Astrocyte (in vitro differentiated cells and primary cell): Measurements from ENCODE around the gene ZSCAN10. TPM values are rescaled to one million over a fixed set of nuclear protein-coding genes. Genes with fewer than 3 reads are reported as not detected.
"Not testable (repeated sequence)": the region's sequence is repeated elsewhere in the genome, so short reads cannot be mapped to it uniquely, and the experiment has no call there.

Experiments used
- DNase-seq: peaks from one replicate; pipeline ENCODE4 v3.0.0-alpha.2; 2010; ENCODE audit warnings: low read depth
- FAIRE-seq: peaks from 2 replicates; lab custom pipeline; 2011; peaks lifted over from hg19 to GRCh38; lab: Jason Lieb, UNC
- H2AFZ ChIP-seq: 2 replicates; pipeline ENCODE4 v1.6.0; 2012; ENCODE audit warnings: low read depth, low read length, inconsistent platforms
- H3K27ac ChIP-seq: 2 replicates; pipeline ENCODE4 v1.5.1; 2011; ENCODE audit warnings: low read depth, low read length, inconsistent platforms
- H3K27me3 ChIP-seq: 2 replicates; pipeline ENCODE4 v1.6.0; 2011; ENCODE audit warnings: low read length, inconsistent platforms; ENCODE audit not compliant: insufficient read depth
- H3K36me3 ChIP-seq: 2 replicates; pipeline ENCODE4 v1.5.1; 2011; ENCODE audit warnings: low read length, inconsistent platforms; ENCODE audit not compliant: insufficient read depth
- H3K4me1 ChIP-seq: 2 replicates; pipeline ENCODE4 v1.5.1; 2011; ENCODE audit warnings: low read length, inconsistent platforms; ENCODE audit not compliant: insufficient read depth
- H3K4me2 ChIP-seq: 2 replicates; pipeline ENCODE4 v1.6.0; 2012; ENCODE audit warnings: low read length, inconsistent platforms
- H3K4me3 ChIP-seq: 2 replicates; pipeline ENCODE4 v1.5.1; 2011; ENCODE audit warnings: low read depth, mild to moderate bottlenecking, low read length, inconsistent platforms; ENCODE audit not compliant: insufficient read depth
- H3K79me2 ChIP-seq: 2 replicates; pipeline ENCODE4 v1.6.0; 2012; ENCODE audit warnings: mild to moderate bottlenecking, low read length, inconsistent platforms; ENCODE audit not compliant: insufficient read depth
- H3K9ac ChIP-seq: 2 replicates; pipeline ENCODE4 v1.6.0; 2012; ENCODE audit warnings: mild to moderate bottlenecking, low read length, inconsistent platforms
- H3K9me3 ChIP-seq: 2 replicates; pipeline ENCODE4 v1.5.1; 2012; ENCODE audit warnings: low read depth, mild to moderate bottlenecking, low read length, inconsistent platforms; ENCODE audit not compliant: insufficient read depth
- H4K20me1 ChIP-seq: 2 replicates; pipeline ENCODE4 v1.6.0; 2012; ENCODE audit warnings: low read length, inconsistent platforms; ENCODE audit not compliant: insufficient read depth
- H3K27ac Mint-ChIP-seq: one replicate; pipeline ENCODE4 v1.8.0; 2021; ENCODE audit warnings: mild to moderate bottlenecking, mixed read lengths; ENCODE audit not compliant: unreplicated experiment
- H3K27me3 Mint-ChIP-seq: one replicate; pipeline ENCODE4 v1.8.0; 2021; ENCODE audit warnings: low read depth, mixed read lengths; ENCODE audit not compliant: unreplicated experiment
- H3K36me3 Mint-ChIP-seq: one replicate; pipeline ENCODE4 v1.8.0; 2021; ENCODE audit warnings: low read depth, mixed read lengths; ENCODE audit not compliant: unreplicated experiment
- H3K4me1 Mint-ChIP-seq: one replicate; pipeline ENCODE4 v1.8.0; 2021; ENCODE audit warnings: low read depth, mixed read lengths; ENCODE audit not compliant: unreplicated experiment
- H3K4me3 Mint-ChIP-seq: one replicate; pipeline ENCODE4 v1.8.0; 2021; ENCODE audit warnings: mild to moderate bottlenecking, moderate library complexity, mixed read lengths; ENCODE audit not compliant: unreplicated experiment
- H3K9me3 Mint-ChIP-seq: one replicate; pipeline ENCODE4 v1.8.0; 2021; ENCODE audit warnings: mild to moderate bottlenecking, mixed read lengths; ENCODE audit not compliant: unreplicated experiment
- CTCF ChIP-seq: IDR thresholded peaks from 2 replicates; pipeline ENCODE4 v1.5.1; 2011; ENCODE audit warnings: low read depth, mild to moderate bottlenecking, inconsistent platforms, low read length, moderate library complexity; ENCODE audit not compliant: insufficient read depth
- EZH2 ChIP-seq: IDR thresholded peaks from 2 replicates; pipeline ENCODE4 v1.6.1; 2012; ENCODE audit warnings: mild to moderate bottlenecking, low read length, inconsistent platforms; ENCODE audit not compliant: insufficient read depth
- total RNA-seq: library from RNA; stranded (reverse); gene quantifications from 2 replicates; pipeline ENCODE4 v1.2.1, GENCODE V29; 2021

The ZSCAN10 gene
- total RNA-seq, 1 donor from 2014 or later = 0.25 TPM

GRCh38 chr16:3076577-3076976 is 22.5 kb downstream of the ZSCAN10 start:
- Mint-ChIP-seq H3K9me3 (peaks cover 13% of the 10 kb centered on the region), H3K36me3 (no peaks in the 10 kb centered on the region), H3K27me3 (peaks cover 47% of the 10 kb centered on the region), H3K27ac (no peak overlapping the region), H3K4me1 (no peaks in the 10 kb centered on the region), H3K4me3 (no peak overlapping the region)
- Histone ChIP-seq H3K36me3 (no peaks in the 10 kb centered on the region), H3K27ac (no peak overlapping the region), H3K9ac (no peak overlapping the region), H3K4me1 (no peaks in the 10 kb centered on the region), H3K9me3 (no peaks in the 10 kb centered on the region), H2AFZ (no peak overlapping the region), H3K79me2 (no peaks in the 10 kb centered on the region), H3K27me3 (peaks cover 24% of the 10 kb centered on the region), H4K20me1 (no peaks in the 10 kb centered on the region), H3K4me3 (no peak overlapping the region), H3K4me2 (no peak overlapping the region)
- no peak for TF ChIP-seq CTCF
- TF ChIP-seq EZH2 = no peak
- no peak for DNase-seq
- no peak for FAIRE-seq

- H3K27ac ChIP-seq, H3K4me1 Mint-ChIP-seq, H3K79me2 ChIP-seq, H3K4me2 ChIP-seq, H3K4me3 Mint-ChIP-seq, H3K36me3 Mint-ChIP-seq, H4K20me1 ChIP-seq, H3K27ac Mint-ChIP-seq, H3K4me1 ChIP-seq, H3K36me3 ChIP-seq, H3K9ac ChIP-seq, H3K9me3 ChIP-seq, DNase-seq, H3K4me3 ChIP-seq, FAIRE-seq, H2AFZ ChIP-seq: not testable (repeated sequence)
- Mint-ChIP-seq H3K27me3 (peaks cover 45% of the 10 kb centered on the region), H3K9me3 (peaks cover 13% of the 10 kb centered on the region)
- H3K27me3 ChIP-seq = peaks cover 22% of the 10 kb centered on the region
These were observed 23.1 kb downstream of the ZSCAN10 start for GRCh38 chr16:3075946-3076345.

- peaks cover 41% of the 10 kb centered on the region for H3K27me3 Mint-ChIP-seq
These were observed 23.6 kb downstream of the ZSCAN10 start for GRCh38 chr16:3075523-3075915.

More at GRCh38 chr16:3075523-3075915, 23.6 kb downstream of the ZSCAN10 start:
- Mint-ChIP-seq H3K4me1 (no peaks in the 10 kb centered on the region), H3K4me3 (no peak overlapping the region), H3K9me3 (peaks cover 11% of the 10 kb centered on the region), H3K36me3 (peaks cover 3% of the 10 kb centered on the region), H3K27ac (no peak overlapping the region)
- no peak for FAIRE-seq
- H3K27me3 ChIP-seq = peaks cover 18% of the 10 kb centered on the region
- no peaks in the 10 kb centered on the region for H3K79me2 ChIP-seq
- no peak overlapping the region for H3K9ac ChIP-seq
- no peak overlapping the region for H3K4me3 ChIP-seq
- no peak overlapping the region for H3K27ac ChIP-seq
- no peak for DNase-seq
- H3K9me3 ChIP-seq = no peaks in the 10 kb centered on the region
- H3K36me3 ChIP-seq = no peaks in the 10 kb centered on the region
- H3K4me1 ChIP-seq = no peaks in the 10 kb centered on the region
- TF ChIP-seq CTCF (no peak), EZH2 (no peak)
- no peak overlapping the region for H2AFZ ChIP-seq
- no peaks in the 10 kb centered on the region for H4K20me1 ChIP-seq
- H3K4me2 ChIP-seq = no peak overlapping the region
